SK-N-SH (cell line): ENCODE data around the gene TRAPPC6A. TPM values are rescaled to one million over a fixed set of nuclear protein-coding genes. Genes with fewer than 3 reads are reported as not detected.
A peak's percentile ranks its signal among the peaks of the same experiment; 100 is the strongest.

Source experiments
- CTCF ChIA-PET: fragments of 300-600, 350-600 bp; formaldehyde crosslinking; extraction: SDS; loops from one replicate; lab custom pipeline; 2021; lab: Yijun Ruan, JAX
- POLR2A ChIA-PET: fragments of 350-600 bp; sonication (Branson Sonifier 250); formaldehyde crosslinking; extraction: SDS; loops from one replicate; lab custom pipeline; 2020; ENCODE audit warnings: antibody characterized with exemption, inconsistent platforms; lab: Yijun Ruan, JAX
- DNase-seq: peaks from one replicate; pipeline ENCODE4 v3.0.0; 2012
- H2AFZ ChIP-seq: fragments of 200-600 bp; sonication (generic); 2 replicates; pipeline ENCODE4 v1.8.1; 2016; ENCODE audit warnings: antibody characterized with exemption, mild to moderate bottlenecking, low read depth
- H3F3A ChIP-seq: fragments of 200-600 bp; sonication (generic); replicated peaks from 2 replicates; pipeline ENCODE3; 2016; ENCODE audit warnings: antibody characterized with exemption, mild to moderate bottlenecking; ENCODE audit not compliant: insufficient read depth
- H3K27ac ChIP-seq, 2 experiments: fragments of 200-500 bp in 1 of 2; fragments of 200-600 bp in 1 of 2; sonication (Bioruptor generic) in 1 of 2; sonication (generic), shearing (Covaris generic) in 1 of 2; 2 replicates each; pipeline versions ENCODE4 v1.5.1 to v1.6.1; 2014 to 2016; ENCODE audit warnings: low read depth in 2 of 2, inconsistent platforms in 1 of 2, low read length in 1 of 2, mild to moderate bottlenecking in 1 of 2, mixed read lengths in 1 of 2
- H3K27me3 ChIP-seq: fragments of 200-600 bp; sonication (generic), shearing (Covaris generic); 2 replicates; pipeline ENCODE4 v1.6.1; 2016; ENCODE audit warnings: mixed run types; ENCODE audit not compliant: insufficient read depth
- H3K36me3 ChIP-seq, 2 experiments: fragments of 200-500 bp in 1 of 2; fragments of 200-600 bp in 1 of 2; sonication (Bioruptor generic) in 1 of 2; sonication (generic) in 1 of 2; replicated peaks in 1 of 2; 2 replicates each; pipeline versions ENCODE3 to v1.5.1; 2014 to 2016; ENCODE audit warnings: low read length in 1 of 2, mild to moderate bottlenecking in 1 of 2; ENCODE audit not compliant: insufficient read depth in 2 of 2, control insufficient read depth in 1 of 2
- H3K4me1 ChIP-seq, 2 experiments: fragments of 200-500 bp in 1 of 2; fragments of 200-600 bp in 1 of 2; sonication (Bioruptor generic) in 1 of 2; sonication (generic), shearing (Covaris generic) in 1 of 2; 2 replicates each; pipeline versions ENCODE4 v1.5.1 to v1.6.1; 2014 to 2016; ENCODE audit warnings: low read depth in 1 of 2, low read length in 1 of 2, mixed run types in 1 of 2; ENCODE audit not compliant: insufficient read depth in 2 of 2, control insufficient read depth in 1 of 2
- H3K4me2 ChIP-seq: fragments of 200-600 bp; sonication (generic), shearing (Covaris generic); 2 replicates; pipeline ENCODE4 v1.6.1; 2017; ENCODE audit warnings: mixed run types
- H3K4me3 ChIP-seq, 2 experiments: fragments of 200-500 bp in 1 of 2; fragments of 200-600 bp in 1 of 2; sonication (Bioruptor generic) in 1 of 2; sonication (generic), shearing (Covaris generic) in 1 of 2; 2 replicates each; pipeline versions ENCODE4 v1.5.1 to v1.8.1; 2014 to 2016; ENCODE audit warnings: low read depth in 2 of 2, inconsistent platforms in 1 of 2, low read length in 1 of 2, mild to moderate bottlenecking in 1 of 2, mixed read lengths in 1 of 2, moderate library complexity in 1 of 2
- H3K79me2 ChIP-seq: fragments of 200-600 bp; sonication (generic); 2 replicates; pipeline ENCODE4 v1.8.1; 2017; ENCODE audit warnings: mild to moderate bottlenecking; ENCODE audit not compliant: insufficient read depth
- H3K9ac ChIP-seq: fragments of 200-600 bp; sonication (generic); 2 replicates; pipeline ENCODE4 v1.6.1; 2017; ENCODE audit warnings: mixed run types
- H3K9me2 ChIP-seq: fragments of 200-600 bp; sonication (generic); 2 replicates; pipeline ENCODE4 v1.6.1; 2017; ENCODE audit warnings: mixed run types
- H3K9me3 ChIP-seq: fragments of 200-600 bp; sonication (generic); 2 replicates; pipeline ENCODE4 v1.6.1; 2017; ENCODE audit warnings: mixed run types, mild to moderate bottlenecking, moderate library complexity
- H4K20me1 ChIP-seq: fragments of 200-600 bp; sonication (generic); 2 replicates; pipeline ENCODE4 v1.6.1; 2017; ENCODE audit warnings: mild to moderate bottlenecking, mixed run types; ENCODE audit not compliant: insufficient read depth
- CTCF ChIP-seq: fragments of 200-600 bp; sonication (generic); IDR thresholded peaks from 2 replicates; pipeline ENCODE4 v1.6.1; 2017; ENCODE audit warnings: antibody characterized with exemption, mild to moderate bottlenecking, moderate library complexity
- ELF1 ChIP-seq: IDR thresholded peaks from 2 replicates; pipeline ENCODE4 v1.4.0; 2012
- EP300 ChIP-seq, 2 experiments: IDR thresholded peaks; 2 replicates each; pipeline versions ENCODE4 v1.4.0 to v1.6.1; 2012; ENCODE audit warnings: borderline replicate concordance in 1 of 2, low read depth in 1 of 2, low read length in 1 of 2
- FOSL2 ChIP-seq: IDR thresholded peaks from 2 replicates; pipeline ENCODE4 v1.4.0; 2012; ENCODE audit warnings: low read depth, mild to moderate bottlenecking, moderate library complexity, borderline replicate concordance
- FOXM1 ChIP-seq: IDR thresholded peaks from 2 replicates; pipeline ENCODE4 v1.4.0; 2012; ENCODE audit warnings: low read depth, mild to moderate bottlenecking
- GABPA ChIP-seq: IDR thresholded peaks from 2 replicates; pipeline ENCODE4 v1.4.0; 2012; ENCODE audit warnings: low read depth, mild to moderate bottlenecking
- IRF3 ChIP-seq: fragments of 150-350 bp; IDR thresholded peaks from 2 replicates; pipeline ENCODE4 v1.6.1; 2016; ENCODE audit warnings: mild to moderate bottlenecking, low read depth, low read length
- JUND ChIP-seq: IDR thresholded peaks from 2 replicates; pipeline ENCODE4 v1.4.0; 2012
- NFIC ChIP-seq: IDR thresholded peaks from 2 replicates; pipeline ENCODE4 v1.4.0; 2012; ENCODE audit warnings: borderline replicate concordance
- NRF1 ChIP-seq: IDR thresholded peaks from 2 replicates; pipeline ENCODE4 v1.6.1; 2012; ENCODE audit warnings: low read depth, mild to moderate bottlenecking, low read length
- POLR2AphosphoS5 ChIP-seq: IDR thresholded peaks from 2 replicates; pipeline ENCODE4 v1.6.1; 2012; ENCODE audit warnings: low read depth, low read length
- RAD21 ChIP-seq: IDR thresholded peaks from 2 replicates; pipeline ENCODE4 v1.6.1; 2012; ENCODE audit warnings: mild to moderate bottlenecking, low read length
- SIN3A ChIP-seq: IDR thresholded peaks from 2 replicates; pipeline ENCODE4 v1.6.1; 2012; ENCODE audit warnings: low read depth, mild to moderate bottlenecking, low read length, moderate library complexity, borderline replicate concordance
- SMC3 ChIP-seq: IDR thresholded peaks from 2 replicates; pipeline ENCODE4 v1.6.1; 2012; ENCODE audit warnings: low read depth, low read length, improper control_type of control experiment
- TAF1 ChIP-seq: IDR thresholded peaks from 2 replicates; pipeline ENCODE4 v1.6.1; 2012; ENCODE audit warnings: low read depth, mild to moderate bottlenecking, low read length, moderate library complexity, borderline replicate concordance
- USF1 ChIP-seq: IDR thresholded peaks from 2 replicates; pipeline ENCODE4 v1.4.0; 2012; ENCODE audit warnings: low read depth, borderline replicate concordance
- USF2 ChIP-seq: fragments of 150-350 bp; IDR thresholded peaks from 2 replicates; pipeline ENCODE4 v1.6.1; 2017; ENCODE audit warnings: antibody characterized with exemption, low read length, low read depth, borderline replicate concordance
- WGBS: methylation state at CpG from one replicate; pipeline ENCODE4 v1.1.6; 2017; ENCODE audit warnings: low lambda C conversion rate; 5-methylcytosine and 5-hydroxymethylcytosine counted together
- polyA plus RNA-seq, 3 experiments: library from polyadenylated mRNA; depleted of rRNA; stranded (reverse); fragments of >200 nt; gene quantifications; 2 replicates each; pipeline ENCODE4 v1.2.3, GENCODE V29; 2012

Gene TRAPPC6A
- polyA plus RNA-seq, 1 of the 3 experiments (the other 2 are of a cell fraction): 59.0 TPM

- Histone ChIP-seq H3K79me2 (peaks cover 43% of the 10 kb centered on the region; the same call in 1 of the 2 replicates), H3K27me3 (no peaks in the 10 kb centered on the region), H4K20me1 (0 out of 2 replicates have a peak, but pooled peaks cover 9% of the 10 kb centered on the region), H3K9me3 (no peaks in the 10 kb centered on the region), H3K27ac (peak overlapping the region in 1 of 2 experiments; percentile 11; a peak in 1 of 4 replicates), H2AFZ (no peak overlapping the region), H3K9me2 (no peaks in the 10 kb centered on the region), H3F3A (no peaks in the 10 kb centered on the region), H3K36me3 (peaks cover 0 to 23% of the 10 kb centered on the region in 2 experiments), H3K4me2 (no peak overlapping the region), H3K9ac (no peak overlapping the region), H3K4me3 (no peak overlapping the region), H3K4me1 (peaks cover 0 to 23% of the 10 kb centered on the region in 2 experiments; a peak in 1 of 4 replicates)
- no peak for TF ChIP-seq IRF3
- TF ChIP-seq SMC3: no peak
- no peak for TF ChIP-seq FOSL2
- no peak for TF ChIP-seq GABPA
- no peak for TF ChIP-seq EP300 (IDR thresholded peaks at IDR 0.05; ENCODE audit: borderline replicate concordance in 1 of 2, low read depth in 1 of 2, low read length in 1 of 2)
- no peak for TF ChIP-seq ELF1
- DNase-seq: no peak
- ChIA-PET CTCF (interaction anchor here (1.0 to 5.0 kb wide), 5 partner anchors 8 to 200 kb away, joined by 3 to 24 read pairs (median 9); no protein-coding TSS in a partner anchor), POLR2A (no interaction called here)
- WGBS: 91% methylated on average over 11 of the region's 11 CpGs
Measured at GRCh38 chr19:45138303-45138751, 39.7 kb downstream of the TRAPPC6A start.

- DNase-seq: peak; percentile 63
- TF ChIP-seq USF1 (no peak), FOSL2 (no peak), POLR2AphosphoS5 (no peak), NRF1 (no peak), USF2 (no peak), SIN3A (no peak), CTCF (no peak), TAF1 (no peak), JUND (no peak), ELF1 (no peak), RAD21 (no peak), IRF3 (no peak), FOXM1 (no peak), NFIC (no peak)
- H3K36me3 ChIP-seq: peaks cover 0 to 12% of the 10 kb centered on the region in 2 experiments
- 91% methylated on average over 17 of the region's 17 CpGs for whole genome bisulfite sequencing
- H4K20me1 ChIP-seq: 0 out of 2 replicates have a peak, but pooled peaks cover 9% of the 10 kb centered on the region
- no peak overlapping the region for H3K4me3 ChIP-seq
- H3F3A ChIP-seq: no peaks in the 10 kb centered on the region
- ChIA-PET POLR2A (interaction anchor here (1.2 kb wide), 1 partner anchor 17 kb away, joined by 3 read pairs; no protein-coding TSS in a partner anchor), CTCF (interaction anchor here (0.9 to 5.0 kb wide), 8 partner anchors 9 to 202 kb away, joined by 3 to 24 read pairs (median 6); partner anchors contain the start of gene PPP1R37)
- H3K9me3 ChIP-seq: no peaks in the 10 kb centered on the region
- no peak overlapping the region for H2AFZ ChIP-seq
- no peak overlapping the region for H3K4me2 ChIP-seq
- H3K9ac ChIP-seq: no peak overlapping the region
- no peaks in the 10 kb centered on the region for H3K9me2 ChIP-seq
- no peaks in the 10 kb centered on the region for H3K27me3 ChIP-seq
- H3K79me2 ChIP-seq: peaks cover 53% of the 10 kb centered on the region; the same call in 1 of the 2 replicates
- peak overlapping the region in 1 of 2 experiments; percentile 75; a peak in 2 of 4 replicates for H3K27ac ChIP-seq
- peaks cover 0 to 23% of the 10 kb centered on the region in 2 experiments; a peak in 1 of 4 replicates for H3K4me1 ChIP-seq
Measured at GRCh38 chr19:45137179-45137761, 40.8 kb downstream of the TRAPPC6A start.
